TTC549 (cell line): ENCODE data around the gene PIGQ.

ENCODE experiments used
- FAIRE-seq: peaks from 2 replicates; lab custom pipeline; 2012; peaks lifted over from hg19 to GRCh38; lab: Jason Lieb, UNC

PIGQ gene

GRCh38 chr16:569445-570254 is at the start of gene PIGQ:
Gene PIGQ (plus strand): TSS chr16:569968. CDS start chr16:574075, 4,107 bp downstream.
- no peak for FAIRE-seq

DNA sequence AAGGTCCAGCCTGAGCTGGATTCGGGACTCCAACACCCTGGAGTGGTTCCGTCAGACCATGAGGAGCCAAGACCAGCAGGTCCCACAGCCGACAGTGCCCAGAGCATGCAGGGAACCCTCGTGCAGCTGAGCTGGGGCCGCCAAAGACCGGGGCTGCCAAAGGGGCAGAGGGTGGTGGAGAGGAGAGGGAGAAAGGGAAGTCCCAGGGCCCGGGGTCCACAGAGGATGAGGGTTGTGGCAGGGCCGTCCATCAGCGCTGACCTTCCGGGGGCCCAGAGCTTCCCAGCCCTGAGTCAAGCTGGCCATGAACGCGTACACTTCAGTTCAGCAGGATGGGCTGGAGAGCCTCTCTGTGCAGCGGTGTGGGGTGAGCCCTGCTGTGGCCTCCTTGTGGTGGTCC is 48.9 kb upstream of the PIGQ start:
- FAIRE-seq, result no peak

DNA sequence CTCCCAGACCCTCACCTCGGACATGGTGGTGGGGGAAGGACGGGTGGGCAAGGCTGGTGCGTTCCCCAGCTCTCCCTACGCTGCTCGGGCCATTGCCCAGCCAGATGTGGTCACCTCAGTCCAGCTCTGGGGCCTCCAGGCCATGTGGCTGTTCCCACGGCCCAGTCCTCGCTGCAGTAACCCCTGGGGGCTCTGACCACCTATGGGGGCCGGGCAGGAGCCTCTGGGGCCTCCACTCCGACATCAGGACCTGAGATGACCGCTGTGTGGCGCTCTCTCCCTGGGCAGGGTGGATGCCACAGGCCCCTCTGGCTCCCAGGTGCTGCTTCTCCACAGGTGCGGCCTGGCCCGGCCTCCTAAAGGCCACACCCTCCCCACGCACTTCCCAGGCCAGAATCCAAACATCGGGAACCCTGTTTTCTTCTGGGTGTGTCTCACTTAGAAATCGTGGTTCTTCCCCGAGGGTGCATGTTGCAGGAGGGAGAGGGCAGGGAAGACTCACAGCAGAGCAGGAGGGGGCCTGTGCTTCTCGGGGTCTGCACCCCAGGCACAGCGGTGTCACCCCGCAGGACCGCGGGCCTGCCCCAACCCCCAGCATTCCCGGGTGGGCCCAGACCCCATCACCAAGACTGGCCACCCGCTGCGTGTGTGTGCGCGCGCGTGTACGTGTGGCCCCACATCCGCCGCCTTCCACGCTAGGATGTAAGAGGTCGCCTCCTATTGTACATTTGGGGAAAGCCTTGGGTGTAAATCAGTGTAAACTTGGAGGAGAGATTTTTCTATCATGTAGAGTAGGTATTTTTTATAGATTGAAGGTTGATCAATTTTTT is 48.2 kb upstream of the PIGQ start:
- no peak for FAIRE-seq

DNA sequence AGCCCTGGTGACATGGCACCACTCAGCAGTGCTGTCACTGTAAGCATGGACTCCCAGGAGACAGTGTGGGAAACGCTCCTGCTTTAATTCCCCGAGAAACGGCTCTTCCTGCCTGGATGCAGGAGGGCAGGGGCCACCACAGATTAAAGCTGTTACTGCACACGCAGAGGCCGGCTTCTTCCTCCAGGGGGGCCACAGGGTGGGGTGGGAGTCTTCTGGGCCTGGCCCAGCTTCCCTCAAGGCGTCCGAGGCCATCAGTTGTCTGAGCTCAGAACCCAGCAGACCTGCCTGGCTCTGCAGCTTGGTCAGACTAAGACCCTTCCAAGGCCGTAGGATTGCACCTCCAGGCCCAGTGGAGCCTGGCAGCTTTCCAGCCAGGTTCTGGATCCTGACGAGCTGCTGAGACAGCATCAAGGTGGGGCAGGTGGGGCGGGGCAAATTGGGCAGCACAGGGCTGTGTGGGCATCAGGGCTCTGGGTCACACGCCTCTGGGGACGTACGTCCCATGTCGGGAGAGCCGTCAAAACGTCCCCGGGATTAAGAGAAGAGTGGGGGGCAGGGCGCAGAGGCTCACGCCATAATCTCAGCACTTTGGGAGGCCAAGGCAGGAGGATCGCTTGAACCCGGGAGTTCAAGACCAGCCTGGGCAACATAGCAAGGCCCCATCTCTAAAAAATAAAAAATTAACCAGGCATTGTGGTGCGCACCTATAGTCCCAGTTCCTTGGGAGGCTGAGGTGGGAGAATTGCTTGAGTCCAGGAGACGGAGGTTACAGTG is 47.3 kb upstream of the PIGQ start:
- no peak for FAIRE-seq

DNA sequence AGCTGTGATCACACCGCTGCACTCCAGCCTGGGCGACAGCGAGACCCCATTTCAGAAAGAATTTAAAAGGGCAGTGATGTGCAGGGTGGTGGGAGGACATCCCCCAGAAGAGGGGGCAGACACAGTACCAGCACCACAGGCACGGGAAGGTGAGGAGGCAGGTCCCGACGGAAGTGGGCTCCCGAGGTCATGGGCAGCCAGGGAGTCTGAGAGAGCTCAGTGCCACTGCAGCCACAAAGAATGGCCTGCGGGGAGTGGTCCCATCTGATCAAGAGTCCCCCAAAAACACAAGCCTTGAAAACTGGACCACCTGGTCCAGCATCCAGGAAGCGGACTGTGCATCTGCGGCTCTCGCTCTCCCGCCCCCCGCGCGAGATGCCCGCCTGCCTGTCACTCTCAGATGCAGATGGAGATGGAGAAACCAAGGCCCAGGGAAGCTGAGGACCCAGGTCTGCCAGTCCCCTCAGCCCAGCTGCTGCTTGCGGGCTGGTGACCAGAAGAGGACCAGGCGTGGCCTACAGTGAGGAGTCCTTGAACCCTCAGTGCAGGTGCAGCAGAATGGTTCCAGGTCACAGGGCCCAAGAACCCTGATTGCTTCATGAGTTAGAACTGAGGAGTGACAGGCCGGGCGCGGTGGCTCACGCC is 46.5 kb upstream of the PIGQ start:
- FAIRE-seq, result no peak

DNA sequence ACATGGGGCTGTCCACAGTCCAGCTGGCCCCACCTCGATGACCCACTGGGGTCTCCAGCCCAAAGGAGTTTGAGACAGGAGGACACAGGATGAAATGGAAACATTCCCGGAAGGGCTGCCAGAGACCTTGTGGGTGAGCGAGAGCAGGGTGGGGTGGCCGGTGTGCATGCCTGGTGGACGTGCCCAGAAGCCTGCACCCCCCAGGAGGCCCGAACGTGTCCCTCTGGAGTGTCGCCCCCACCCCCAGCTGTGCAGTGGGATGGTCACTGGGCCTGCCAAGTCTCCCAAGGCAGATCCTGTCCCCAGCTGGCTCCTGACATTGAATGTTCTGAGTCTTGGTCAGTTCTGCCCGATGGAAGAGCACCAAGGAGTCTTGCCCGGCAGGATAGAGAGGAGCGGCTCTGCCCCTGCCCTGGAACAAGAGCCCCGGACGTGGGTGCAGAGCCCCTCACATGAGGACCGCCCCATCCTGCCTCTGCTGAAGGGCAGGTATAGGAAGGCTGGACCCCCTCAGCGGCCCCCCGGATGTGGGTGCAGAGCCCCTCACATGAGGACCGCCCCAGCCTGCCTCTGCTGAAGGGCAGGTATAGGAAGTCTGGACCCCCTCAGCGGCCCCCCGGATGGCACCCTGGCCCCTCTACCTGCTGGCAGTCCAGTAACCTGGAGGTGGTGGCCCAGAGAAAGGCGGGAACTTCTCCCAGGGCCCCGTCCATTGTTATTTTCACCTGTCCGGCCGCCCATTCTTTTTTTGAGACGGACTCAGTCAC is 45.3 kb upstream of the PIGQ start:
- no peak for FAIRE-seq

DNA sequence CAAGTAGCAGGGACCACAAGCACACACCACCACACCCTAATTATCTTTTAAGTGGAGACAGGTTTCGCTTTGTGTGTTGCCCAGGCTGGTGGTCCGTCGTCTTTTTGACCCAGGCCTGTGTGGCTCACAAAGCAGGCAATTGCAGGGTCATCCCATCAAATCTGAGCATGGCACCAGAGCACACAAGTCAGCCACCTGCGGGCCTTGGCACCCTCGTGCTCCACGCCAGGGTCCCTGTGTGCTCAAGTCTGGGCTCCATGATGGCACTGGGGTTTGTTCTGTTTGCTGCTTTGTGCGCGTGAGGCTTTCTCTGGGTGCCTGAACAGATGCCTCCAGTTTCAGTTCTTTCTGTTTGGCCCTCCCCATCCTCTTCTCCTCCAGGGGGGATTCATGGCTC is 44.6 kb upstream of the PIGQ start:
- FAIRE-seq, result no peak

- FAIRE-seq, result no peak
Measured at GRCh38 chr16:525520-526180, 44.1 kb upstream of the PIGQ start.

GRCh38 chr16:526181-527014 is 43.4 kb upstream of the PIGQ start:
- FAIRE-seq, result no peak

DNA sequence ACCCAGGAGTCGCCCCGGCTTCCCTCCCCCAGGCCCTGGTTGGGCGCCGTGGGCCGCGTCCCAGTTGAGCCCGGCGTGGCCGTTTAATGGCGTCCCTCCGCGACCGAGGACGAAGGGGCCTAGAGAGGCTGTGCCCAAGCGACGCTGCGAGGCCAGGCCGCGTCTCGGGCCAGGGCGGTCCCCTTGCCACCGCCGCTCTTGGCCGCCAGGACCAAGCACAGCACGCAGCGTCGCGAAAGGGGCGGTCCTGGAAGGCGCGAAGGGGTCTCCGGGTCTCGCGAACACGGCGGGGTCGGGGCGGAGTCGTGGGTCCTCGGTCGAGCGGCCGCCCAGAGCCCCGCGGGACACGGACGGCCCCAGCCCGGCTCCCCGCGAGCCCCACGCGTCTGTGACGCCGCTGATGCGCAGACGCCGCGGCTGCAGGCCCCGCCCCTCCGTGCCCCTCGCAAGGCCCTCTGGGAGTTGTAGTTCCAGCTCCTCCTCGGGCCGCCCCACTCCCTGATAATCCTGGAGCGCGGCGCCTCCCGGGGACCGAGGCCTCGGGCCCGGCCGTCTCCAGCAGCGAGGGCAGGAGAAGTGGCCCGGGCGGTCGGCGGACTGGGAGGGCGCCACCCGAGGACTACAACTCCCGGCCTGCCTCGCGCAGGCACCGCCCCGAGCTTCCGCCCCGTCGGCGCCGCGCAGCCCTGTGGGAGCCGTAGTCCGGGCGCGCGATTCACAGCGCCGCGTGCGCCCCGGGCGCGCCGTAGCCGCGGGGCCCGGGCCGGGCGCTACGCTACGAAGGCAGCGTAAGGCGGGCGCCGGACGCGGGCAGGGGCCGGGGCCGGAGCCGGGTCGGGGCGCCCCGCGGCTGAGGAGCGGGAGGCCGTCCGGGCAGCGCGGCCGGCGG is 42.5 kb upstream of the PIGQ start, which contains the start of gene CAPN15:
Gene CAPN15, plus strand, starts transcription at position 698 of the 889 bp plus-strand sequence. CDS start 19,127 bp downstream, outside the sequence.
- FAIRE-seq, result no peak

GRCh38 chr16:528111-529011 is 41.4 kb upstream of the PIGQ start:
- FAIRE-seq, result no peak

GRCh38 chr16:529012-529575 is 40.7 kb upstream of the PIGQ start:
- FAIRE-seq, result no peak

- FAIRE-seq, result no peak
Measured at GRCh38 chr16:530111-530817, 39.5 kb upstream of the PIGQ start.

DNA sequence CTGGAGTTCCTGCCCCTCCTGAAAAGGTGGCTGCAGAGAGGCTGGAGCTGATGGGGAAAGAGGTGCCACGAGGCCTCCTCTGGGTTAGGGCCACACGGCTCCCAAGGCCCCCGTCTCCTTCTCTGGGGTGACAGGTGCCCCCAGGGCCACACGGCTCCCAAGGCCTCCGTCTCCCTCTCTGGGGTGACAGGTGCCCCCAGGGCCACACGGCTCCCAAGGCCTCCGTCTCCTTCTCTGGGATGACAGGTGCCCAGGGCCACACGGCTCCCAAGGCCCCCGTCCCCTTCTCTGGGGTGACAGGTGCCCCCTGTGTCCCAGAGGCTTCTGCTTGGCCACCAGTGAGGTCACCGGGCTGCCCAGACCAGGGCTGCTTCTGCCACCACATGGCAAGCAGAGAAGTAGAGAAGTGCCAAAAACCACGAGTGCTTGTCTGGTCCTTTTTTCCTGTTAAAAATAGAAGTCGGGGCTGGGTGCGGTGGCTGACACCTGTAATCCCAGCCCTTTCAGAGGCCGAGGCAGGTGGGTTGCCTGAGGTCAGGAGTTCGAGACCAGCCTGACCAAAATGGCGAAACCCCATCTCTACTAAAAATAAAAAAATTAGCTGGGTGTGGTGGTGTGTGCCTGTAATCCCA is 38.2 kb upstream of the PIGQ start:
- FAIRE-seq, result no peak

DNA sequence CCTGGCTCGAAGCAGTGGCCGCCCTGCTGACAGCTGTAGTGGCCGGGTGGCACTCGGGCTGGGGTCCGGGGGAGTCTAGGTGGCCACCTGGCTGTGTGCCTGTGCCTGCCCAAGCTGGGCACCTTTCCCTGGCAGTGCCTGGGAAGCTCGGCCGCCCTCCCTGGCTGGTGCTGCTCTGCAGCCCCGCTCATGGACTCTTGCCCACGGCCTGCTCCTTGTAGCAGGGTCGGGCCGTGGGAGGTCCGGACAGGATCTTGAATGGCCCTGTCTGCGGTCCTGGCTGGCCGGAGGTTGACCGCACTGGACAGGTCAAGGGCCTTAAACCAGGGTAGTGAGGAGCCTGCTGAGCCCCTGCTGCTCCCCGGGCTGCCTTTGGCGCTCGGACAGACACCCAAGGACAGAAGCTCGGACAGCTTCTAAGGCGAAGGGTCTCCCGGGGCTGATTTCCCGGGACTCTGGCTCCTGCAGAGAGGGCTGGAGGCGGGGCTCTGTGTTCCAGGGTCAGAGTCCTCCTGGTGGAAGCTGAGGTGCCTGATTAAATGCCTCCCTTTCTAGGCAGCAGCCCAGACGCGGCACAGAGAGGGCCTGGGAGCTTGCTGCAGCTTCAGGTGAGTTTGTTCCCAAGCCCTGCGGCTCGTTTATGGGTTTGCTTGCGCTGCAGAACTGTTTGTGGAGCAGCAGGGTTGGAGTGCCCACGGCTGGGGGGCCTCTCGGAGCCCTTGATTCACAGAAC is 36.2 kb upstream of the PIGQ start:
- no peak for FAIRE-seq
